H4 (cell line): ENCODE data around the gene UQCC5. TPM values are rescaled to one million over a fixed set of nuclear protein-coding genes. Genes with fewer than 3 reads are reported as not detected.

Experiments
- DNase-seq: peaks from one replicate; pipeline ENCODE4 v3.0.0-alpha.2; 2015; ENCODE audit warnings: low spot score
- total RNA-seq: library from RNA; depleted of rRNA; stranded (reverse); fragments of >200 nt; shearing (Covaris generic); gene quantifications from 2 replicates; pipeline ENCODE4 v1.2.3, GENCODE V29; 2014

UQCC5 gene
- total RNA-seq, 1 experiment from 2014 or later = 1.5 TPM

DNA sequence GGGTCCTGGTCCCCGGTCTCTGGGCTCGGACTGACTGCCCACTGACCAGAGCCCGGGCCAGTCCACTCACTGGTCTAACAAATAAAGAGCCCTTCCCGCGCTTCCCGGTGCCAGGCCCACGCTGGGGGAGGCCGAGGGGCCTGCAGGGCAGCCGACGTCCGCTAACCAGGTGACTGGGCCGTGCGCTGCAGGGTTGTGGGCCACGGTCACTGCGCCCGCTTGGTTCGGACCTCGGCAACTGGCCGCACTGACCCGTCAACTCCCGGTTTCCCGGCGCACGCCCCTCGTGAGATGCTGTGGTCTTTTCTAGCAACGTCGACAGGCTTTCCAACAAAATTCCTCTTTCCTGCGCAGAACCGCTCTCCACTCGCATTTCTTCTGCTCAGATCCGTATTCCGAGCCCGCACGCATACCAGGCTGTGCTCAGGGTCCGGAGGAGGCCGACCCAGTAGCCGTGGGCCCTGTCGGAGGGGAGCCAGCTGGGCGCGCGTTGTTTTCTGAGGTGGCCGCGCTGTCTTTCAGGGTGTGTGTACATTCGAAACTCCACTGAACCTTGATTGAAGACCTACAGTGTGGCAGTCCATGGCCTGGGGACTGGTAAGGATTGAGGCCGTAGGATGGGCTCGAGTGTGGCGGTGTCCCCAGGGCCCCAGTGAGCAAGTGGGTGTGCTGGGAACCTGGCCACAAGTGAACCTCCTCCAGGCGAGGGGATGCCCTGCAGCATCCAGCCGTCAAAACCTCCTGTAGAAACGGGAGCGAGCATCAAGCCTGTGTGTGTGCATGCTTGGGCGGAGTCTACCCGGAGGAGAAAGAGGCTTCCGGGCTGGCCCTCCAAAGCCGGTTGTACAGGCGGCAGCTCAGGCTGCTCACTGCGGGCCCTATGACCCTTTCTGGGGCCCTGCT is 1.9 kb upstream of the UQCC5 start:
- DNase-seq = no peak

DNA sequence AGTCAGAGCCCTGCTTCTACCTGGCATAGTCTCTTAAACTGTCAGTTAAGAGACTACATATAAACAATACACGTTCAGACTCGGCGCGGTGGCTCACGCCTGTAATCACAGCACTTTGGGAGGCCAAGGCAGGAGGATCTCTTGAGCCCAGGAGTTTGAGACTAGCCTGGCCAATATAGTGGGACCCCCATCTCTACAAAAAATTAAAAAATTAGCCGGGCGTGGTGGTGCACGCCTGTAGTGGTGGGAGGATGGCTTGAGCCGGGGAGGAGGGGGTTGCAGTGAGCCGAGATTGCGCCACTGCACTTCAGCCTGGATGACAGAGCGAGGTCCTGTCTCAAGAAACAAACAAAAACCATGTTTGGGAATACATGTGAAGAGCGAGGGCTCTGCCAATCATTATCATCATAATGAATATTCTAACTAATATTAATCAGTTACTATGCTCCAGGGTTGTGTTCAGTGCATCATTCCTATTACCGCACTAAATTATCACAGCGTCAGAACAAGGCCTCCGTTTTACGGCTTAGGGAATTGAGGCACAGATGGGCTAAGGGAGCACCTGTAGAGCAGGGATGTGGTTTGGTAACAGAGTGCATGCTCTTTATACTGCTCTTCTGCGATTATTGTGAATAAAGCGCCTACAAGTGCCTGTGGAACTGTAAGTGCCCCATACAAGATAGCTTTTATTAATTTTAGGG is 844 bp upstream of the UQCC5 start:
- DNase-seq = no peak

DNA sequence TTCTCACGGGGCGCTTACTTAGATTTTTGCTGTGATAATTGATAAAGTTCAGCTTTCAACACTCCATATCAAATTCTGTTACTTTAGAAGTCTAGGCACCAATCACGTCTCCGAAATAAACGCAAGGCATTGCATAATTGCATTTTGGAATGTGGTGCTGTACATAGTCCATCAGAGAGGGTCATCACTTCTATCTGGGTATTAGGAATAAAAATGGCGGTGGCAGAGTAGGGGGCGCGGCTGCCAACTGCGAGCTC is 365 bp upstream of the UQCC5 start:
- DNase-seq = no peak

DNA sequence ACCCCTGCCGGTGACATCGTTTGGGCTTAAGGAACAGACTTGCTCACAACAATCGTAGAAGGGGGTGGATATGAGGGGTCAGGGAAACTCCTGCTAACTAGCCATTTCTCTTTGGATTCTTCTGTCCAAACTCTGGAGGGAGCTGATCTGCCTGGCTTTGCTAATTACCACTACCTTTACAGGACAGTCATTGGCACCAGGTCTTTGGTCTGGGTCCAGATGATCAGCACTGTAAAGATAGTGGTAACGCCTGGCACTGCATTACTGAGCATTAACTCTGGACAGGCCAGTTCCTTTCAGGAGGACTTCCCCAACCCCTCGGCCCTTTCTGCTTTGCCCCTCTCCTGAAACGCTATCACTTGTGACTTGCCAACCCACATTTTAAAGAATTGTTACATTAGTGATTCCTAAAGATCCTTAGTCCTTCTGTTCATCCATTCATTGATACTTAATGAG is 788 bp downstream of the UQCC5 start:
- no peak for DNase-seq

DNA sequence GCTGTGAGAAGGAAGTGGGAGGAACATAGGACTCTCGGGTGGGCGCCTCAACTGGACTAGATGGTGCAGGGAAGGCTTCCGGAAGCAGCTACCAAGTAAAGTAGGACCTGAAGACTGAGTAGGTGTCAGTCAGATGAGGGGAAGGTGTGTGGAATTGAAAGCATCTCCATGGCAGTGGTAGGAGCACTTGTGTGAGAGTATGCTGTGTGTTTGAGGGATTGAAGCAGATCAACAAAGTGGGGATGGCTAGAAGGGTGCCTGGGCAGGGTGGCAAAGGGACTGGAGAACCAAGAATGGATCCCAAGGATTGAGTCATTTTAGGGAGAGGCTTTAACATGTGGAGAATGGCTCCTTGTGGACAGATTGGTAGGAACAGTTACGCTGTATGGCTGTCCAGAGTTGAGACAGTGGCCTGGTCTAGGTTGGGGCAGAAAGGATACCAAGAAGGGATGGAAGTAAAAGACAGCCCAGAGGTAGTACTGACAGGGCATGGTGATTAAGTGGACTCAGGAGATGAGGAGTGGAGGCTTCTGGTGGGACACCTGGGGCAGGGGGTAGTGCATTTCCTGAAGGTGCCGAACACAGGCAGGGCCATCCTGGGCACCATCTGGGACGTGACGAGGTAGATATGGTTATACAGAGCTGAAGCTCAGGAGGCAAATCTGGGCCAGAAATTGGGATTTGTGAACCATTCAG is 1.5 kb downstream of the UQCC5 start:
- no peak for DNase-seq

DNA sequence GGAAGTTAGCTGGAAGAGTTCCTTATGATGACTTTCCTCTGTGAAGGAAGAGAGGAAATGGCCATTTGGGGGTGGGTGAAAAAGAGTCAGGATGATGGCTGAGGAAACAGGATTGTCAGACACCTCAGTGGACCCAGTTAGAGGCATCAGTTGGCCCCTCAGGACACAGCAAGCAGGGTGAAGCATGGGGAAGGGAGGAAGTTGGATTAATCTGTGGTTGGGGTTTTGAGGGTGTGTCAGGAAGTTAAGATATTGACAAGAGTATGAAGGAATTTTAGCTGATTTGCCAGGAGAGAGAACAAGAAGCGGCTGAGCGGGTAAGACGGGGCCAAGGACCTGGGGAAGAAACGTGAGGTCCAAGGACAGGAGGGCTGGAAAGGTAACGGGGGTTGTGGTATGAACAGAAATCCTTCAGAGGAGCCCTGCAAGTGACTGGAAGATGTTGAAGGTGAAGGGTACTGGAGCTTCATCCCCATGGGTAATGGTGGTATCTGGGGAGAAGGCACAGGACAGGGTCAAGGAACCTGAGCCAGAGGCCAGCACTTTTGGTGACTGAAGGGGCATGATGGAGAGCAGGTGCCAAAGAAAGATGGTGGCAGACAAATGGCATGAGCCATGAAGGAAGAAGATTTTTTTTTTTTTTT is 2.7 kb downstream of the UQCC5 start:
- no peak for DNase-seq

DNA sequence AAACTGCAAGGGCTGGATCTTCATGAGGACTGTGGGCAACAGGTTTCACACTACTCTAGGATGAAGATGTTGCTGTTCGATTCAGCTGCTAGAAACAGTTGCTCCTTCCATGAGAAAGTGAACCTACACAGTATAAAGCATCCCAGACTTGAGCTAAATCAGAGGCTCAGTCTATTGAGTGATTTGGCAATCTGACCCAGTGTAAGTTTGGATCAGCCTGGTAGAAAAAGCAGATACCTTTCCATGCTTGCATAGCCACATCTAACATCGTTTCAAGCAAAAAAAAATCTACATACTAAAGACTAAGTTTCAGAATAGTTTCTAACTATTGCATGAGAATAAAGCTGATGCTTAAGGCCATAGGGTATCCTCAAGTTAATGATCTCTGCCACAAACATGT is 4.6 kb downstream of the UQCC5 start:
- DNase-seq = no peak

DNA sequence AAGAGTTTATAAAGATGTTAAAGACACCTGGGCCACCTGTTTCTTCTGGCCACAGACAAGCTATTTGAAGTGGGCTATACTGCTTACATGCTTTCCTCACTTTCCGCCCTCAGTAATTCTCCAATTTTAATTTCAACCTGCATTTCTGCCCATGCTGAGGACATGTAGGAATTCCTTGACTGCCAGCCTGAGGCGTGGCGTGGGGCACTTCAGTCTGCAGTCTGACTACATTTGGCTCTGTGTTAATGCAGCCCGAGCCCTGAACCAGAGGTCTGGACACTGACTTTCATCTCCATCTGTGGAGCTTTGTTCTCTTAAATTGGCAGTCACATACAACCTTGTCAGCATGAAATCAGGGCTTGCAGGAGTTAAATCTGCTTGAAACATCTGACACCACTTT is 8.5 kb downstream of the UQCC5 start:
- no peak for DNase-seq

DNA sequence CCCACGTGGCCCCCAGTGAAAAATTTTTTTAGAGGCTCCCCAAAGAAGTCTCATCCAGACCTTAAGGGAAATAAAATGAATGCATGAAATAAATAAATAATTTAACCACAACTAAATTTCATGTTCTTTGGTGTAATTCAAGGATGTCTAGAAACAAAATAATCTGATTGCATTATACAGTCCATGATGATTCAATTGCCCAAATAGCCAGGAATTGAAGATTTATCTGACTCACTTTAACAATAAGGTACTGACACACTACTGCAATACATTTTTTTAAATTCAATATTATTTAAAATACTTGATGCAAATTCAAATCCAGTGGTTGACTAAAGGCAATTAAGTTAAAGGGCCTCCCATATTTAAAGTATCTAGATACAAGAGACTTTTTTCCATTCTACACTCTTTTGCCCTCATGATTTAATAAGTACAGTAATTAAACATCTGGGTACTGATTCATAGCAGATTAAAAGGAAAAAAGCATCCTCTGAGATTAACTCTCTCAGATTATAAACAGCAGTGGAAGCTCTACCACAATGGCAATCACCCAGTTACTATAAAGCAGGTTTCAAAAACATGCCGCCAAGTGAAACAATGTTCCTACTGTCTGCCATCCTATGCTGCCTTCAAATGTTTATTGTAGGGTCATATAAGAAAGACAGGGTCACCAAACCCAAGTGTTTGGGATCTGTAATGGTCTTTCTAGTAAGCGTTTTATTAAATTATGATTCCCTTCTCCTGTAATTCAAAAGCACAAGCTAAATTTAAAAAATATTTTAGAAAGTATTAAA is 9.9 kb downstream of the UQCC5 start:
- DNase-seq = no peak

DNA sequence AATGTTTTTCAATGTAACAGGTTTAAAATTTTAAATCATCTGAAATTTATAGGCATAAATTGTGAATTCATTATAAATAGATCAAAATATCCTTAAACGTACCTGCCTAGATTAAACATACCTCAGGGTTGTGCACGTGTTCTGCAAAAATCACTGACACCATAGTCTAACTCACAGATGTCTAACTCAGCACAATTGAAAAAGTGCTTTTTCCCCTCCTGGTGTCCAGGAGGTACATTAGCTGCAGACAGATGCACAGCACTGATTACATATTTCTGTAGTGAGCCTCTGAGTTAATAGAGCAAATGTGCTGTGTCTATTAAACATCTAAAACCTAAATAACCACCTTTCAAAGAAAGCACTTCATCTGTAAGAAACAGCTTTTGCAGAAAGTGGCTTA is 10.7 kb downstream of the UQCC5 start:
- DNase-seq = no peak

DNA sequence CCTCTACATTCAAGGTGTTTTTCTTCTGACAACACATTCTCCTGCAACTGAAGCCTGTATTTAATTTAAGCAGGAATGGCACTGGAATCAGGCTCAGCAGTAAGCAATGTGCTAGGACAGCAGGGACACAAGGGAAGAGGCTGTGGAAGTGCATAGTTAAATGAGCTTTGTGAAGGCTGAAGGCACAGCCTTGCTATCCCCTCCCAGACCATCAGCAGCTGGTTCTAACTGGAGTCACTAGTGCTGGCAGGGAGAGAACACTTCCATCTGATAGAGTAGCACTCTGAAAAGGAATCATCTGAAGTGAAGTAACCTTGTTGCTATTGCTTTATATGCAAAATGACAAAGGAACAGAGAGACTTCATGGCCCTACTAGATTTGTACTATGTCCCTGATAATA is 14.7 kb downstream of the UQCC5 start:
- no peak for DNase-seq

DNA sequence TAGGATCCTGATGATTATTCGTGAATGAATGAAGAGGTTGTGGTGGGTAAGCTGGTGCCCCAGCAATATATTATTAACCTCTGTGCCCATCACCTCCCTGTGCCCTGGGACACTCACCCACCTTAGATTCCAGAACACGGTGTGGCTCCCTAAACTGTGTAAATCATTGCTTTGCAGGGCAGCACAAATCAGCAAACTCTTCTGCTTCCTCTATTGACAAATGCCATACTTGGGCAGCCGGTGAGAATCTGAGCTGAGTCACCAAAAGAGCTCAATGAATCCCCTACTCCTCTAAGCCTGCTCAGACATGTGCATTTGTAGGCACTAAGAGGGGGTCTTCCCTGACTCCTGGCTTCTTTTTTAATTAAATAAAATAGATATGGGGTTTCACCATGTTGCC is 15.7 kb downstream of the UQCC5 start:
- DNase-seq = no peak

DNA sequence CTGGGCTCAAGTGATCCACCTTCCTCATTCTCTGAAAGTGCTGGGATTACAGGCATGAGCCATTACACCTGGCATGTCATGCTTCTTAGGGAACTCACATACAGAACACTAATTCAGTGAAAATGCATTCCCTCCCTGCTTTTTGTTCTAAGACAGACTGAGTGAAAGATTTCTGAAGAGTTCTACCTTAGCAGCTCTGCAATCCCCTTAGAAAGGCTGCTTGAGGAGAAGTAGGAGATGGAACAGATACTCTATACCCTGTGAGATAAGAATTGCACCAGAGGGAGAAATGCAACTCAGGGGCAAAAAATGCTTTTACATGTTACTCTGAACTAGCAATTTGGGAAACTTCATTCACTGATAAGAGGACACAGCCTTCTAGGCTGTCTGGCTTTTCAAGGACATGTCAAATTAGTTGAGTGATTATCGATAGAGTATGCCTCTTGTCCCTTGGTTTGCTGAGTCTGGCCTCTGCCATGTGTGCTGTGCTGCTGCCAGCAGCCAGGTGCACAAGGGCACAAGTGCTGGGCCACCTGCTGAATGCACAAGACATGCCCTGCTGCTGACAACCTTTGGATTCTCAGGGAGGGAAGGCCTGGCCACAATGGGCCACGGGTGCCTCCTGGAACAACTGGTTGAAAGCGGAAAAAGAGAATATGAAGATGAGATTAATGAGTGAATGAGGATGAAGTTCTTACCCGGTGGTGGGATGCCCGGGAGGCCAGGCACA is 17.8 kb downstream of the UQCC5 start:
- DNase-seq = no peak

DNA sequence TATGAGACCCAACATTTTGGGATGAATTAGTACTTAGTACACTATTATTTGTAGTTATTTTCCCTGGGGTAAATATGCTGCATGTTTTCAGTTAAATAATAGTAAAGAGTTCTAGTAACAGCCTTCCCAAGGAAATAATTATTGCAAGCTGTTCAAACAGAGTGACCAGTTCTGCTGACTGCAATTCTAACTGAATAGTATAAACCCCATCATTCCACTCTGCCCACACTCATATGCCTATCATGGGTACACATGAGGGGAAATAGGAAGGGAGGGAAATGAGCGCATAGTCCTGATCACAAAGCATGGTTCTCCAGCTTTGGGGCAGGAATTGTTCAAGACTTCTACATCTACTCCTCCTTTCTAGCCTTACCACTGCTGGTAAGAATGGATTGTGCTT is 18.7 kb downstream of the UQCC5 start:
- no peak for DNase-seq

DNA sequence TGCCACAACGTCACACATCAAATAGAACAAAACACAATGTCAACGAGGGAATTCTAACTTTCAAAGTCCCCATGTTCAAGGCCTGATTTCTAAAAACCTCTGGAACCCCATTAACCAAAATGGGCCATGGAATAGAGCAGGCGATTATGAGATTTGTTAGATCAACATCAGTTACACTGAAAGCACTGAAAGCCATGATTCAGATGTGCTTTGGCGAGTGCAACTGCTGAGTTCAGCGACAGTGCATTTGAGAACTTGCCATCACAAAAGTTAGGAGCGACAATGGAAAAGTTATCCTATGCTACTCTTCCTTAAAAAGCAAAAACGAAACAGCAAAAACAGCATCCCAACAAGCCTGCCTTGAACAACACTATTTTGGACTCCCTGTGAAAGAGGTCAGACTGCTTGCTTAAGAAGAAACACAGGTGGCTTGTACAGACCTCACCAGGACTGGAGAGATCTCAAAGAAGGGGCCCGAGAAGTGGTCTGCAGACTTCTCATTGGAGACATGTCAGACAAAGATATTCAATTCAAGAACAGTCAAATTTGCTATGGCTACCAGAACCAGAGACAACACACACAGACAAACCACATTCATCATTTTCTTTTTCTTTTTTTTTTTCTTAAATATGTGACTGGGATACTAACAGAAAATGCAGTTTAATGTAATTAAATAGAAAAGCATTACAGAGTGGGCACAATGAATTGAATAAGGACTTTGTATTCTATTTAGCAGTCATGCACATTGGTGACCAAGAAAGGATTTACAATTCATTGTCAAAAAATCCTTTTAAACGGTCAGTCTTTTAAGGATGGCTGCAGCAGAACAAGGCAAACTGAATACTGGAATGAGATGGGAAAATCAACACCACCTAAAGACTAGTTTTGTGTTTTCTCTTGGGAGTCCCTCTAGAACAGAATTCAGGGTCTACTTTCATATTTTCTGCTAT is 20.9 kb downstream of the UQCC5 start:
- DNase-seq = no peak

DNA sequence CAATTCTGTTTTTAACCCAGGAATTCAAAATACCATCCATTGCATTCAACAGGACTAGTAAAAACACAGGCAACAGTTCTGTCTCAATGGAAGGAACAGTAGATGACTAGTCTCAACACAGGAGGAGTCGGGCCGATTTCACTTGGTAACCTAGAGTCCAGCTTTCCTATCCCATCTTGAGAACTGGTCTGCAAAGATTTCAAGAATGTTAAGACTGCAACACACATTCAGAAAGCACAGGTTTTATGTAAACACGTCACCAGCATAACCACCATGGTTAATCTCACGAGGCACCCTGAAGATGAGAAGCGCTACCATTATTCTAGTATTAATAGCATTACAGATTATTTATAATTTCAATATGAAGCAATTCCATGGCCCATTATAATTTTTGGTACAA is 22.0 kb downstream of the UQCC5 start:
- DNase-seq = no peak

DNA sequence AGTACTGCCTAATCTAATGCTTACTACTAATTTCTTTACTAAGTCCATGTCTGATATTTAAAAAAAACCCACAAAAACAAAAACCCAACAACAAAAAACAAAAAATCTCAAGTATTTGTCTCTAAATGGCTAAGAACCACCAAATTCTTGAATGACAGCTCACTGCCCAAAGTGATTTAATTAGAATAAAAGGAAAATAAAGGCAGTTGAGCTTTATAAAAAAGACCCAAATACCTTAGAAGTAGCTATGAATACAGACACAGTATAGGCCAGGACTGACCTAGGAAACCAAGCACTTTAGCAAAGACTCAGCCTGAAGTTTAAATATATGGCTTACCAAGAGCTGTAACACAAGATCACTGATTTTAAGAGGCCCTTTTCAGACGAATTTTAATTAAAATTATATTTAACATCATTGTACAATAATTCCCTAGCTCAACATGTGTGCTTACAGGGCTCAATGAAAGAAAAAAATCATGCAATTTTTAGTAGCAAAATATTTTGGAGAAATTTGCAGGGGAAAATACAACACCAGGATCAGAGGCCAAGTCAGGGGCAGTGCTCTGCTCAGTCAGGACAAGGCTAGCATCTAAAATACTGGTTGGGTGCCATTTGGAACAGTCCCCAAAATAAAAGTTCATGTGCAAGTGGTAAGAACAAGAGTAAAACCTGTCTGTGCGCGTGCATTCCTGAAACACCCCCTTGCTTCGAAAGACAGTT is 24.8 kb downstream of the UQCC5 start:
- DNase-seq = no peak

DNA sequence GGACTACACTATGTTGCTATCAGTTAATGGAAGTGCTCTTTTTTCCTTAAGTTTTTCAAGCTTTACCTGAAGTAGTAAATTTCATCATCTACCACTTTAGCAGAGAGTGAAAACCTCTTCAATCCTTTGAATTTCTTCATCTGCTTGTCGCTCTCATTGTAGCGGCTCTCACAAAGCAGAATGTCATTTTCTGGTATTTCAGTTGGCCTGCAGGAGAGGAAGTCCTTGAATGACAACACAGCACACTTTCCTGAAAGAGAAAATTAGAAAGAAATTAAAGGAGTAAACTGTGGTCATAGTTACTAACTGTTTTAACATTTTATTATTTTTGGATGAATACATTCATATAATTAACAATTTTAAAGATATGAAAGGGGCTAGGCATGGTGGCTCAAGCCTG is 27.6 kb downstream of the UQCC5 start:
- DNase-seq = no peak

DNA sequence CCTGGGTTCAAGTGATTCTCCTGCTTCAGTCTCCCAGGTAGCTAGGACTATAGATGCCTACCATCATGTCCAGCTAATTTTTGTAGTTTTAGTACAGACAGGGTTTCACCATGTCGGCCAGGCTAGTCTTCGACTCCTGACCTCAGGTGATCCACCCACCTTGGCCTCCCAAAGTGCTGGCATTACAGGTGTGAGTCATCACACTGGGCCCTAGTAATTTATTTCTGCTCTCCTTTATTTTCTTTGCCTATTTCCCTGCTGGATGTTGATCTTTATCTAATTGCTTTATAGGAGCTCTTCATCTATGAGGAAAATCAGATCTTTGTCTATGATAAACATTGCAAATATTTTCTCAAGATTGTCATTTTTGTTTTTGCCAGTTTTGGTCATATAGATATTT is 31.7 kb downstream of the UQCC5 start:
- no peak for DNase-seq
